GM23248 (cell line): ENCODE results near the gene SLC23A1. TPM values are rescaled to one million over a fixed set of nuclear protein-coding genes. Genes with fewer than 3 reads are reported as not detected.

Experiments
- DNase-seq: peaks from one replicate; pipeline ENCODE4 v3.0.0-alpha.2; 2015
- H2AFZ ChIP-seq: fragments of 200-600 bp; sonication (generic); 2 replicates; pipeline ENCODE4 v1.6.1; 2016; ENCODE audit warnings: antibody characterized with exemption
- H3F3A ChIP-seq: fragments of 200-600 bp; sonication (generic); 2 replicates; pipeline ENCODE4 v1.6.1; 2016; ENCODE audit warnings: mild to moderate bottlenecking, antibody characterized with exemption, mixed run types; ENCODE audit not compliant: insufficient read depth
- H3K27ac ChIP-seq: fragments of 200-600 bp; sonication (generic); 2 replicates; pipeline ENCODE4 v1.5.1; 2016; ENCODE audit warnings: mild to moderate bottlenecking
- H3K27me3 ChIP-seq: fragments of 200-600 bp; sonication (generic); replicated peaks from 2 replicates; pipeline ENCODE4 v1.6.1; 2016; ENCODE audit warnings: mild to moderate bottlenecking; ENCODE audit not compliant: insufficient read depth
- H3K36me3 ChIP-seq: fragments of 200-600 bp; sonication (generic); 2 replicates; pipeline ENCODE4 v1.6.1; 2016; ENCODE audit warnings: low read depth, mild to moderate bottlenecking
- H3K4me1 ChIP-seq: fragments of 200-600 bp; sonication (generic); 2 replicates; pipeline ENCODE4 v1.6.1; 2016; ENCODE audit warnings: mild to moderate bottlenecking; ENCODE audit not compliant: insufficient read depth
- H3K4me2 ChIP-seq: fragments of 200-600 bp; sonication (generic); one replicate; pipeline ENCODE4 v1.6.1; 2016; ENCODE audit warnings: mild to moderate bottlenecking; ENCODE audit not compliant: unreplicated experiment
- H3K4me3 ChIP-seq: fragments of 200-600 bp; sonication (generic); 2 replicates; pipeline ENCODE4 v1.5.1; 2016; ENCODE audit warnings: mild to moderate bottlenecking
- H3K79me2 ChIP-seq: fragments of 200-600 bp; sonication (generic); 2 replicates; pipeline ENCODE4 v1.6.1; 2016; ENCODE audit warnings: mild to moderate bottlenecking; ENCODE audit not compliant: insufficient read depth
- H3K9ac ChIP-seq: fragments of 200-600 bp; sonication (generic); 2 replicates; pipeline ENCODE4 v1.6.1; 2016; ENCODE audit warnings: mild to moderate bottlenecking
- H3K9me2 ChIP-seq: fragments of 200-600 bp; sonication (generic); 2 replicates; pipeline ENCODE4 v1.6.1; 2016; ENCODE audit warnings: mixed run types, mild to moderate bottlenecking, moderate library complexity; ENCODE audit not compliant: insufficient read depth
- H3K9me3 ChIP-seq: fragments of 200-600 bp; sonication (generic); one replicate; pipeline ENCODE4 v1.6.1; 2017; ENCODE audit warnings: low read depth
- H4K20me1 ChIP-seq: fragments of 200-600 bp; sonication (generic); 2 replicates; pipeline ENCODE4 v1.6.0; 2016; ENCODE audit not compliant: insufficient read depth
- EZH2 ChIP-seq: fragments of 200-600 bp; sonication (generic); IDR thresholded peaks from 2 replicates; pipeline ENCODE4 v1.6.1; 2018; ENCODE audit warnings: antibody characterized with exemption, mild to moderate bottlenecking; ENCODE audit not compliant: insufficient read depth, poor library complexity, severe bottlenecking
- EZH2phosphoT487 ChIP-seq: fragments of 200-600 bp; sonication (generic); IDR thresholded peaks from 2 replicates; pipeline ENCODE4 v1.6.1; 2018; ENCODE audit warnings: antibody characterized with exemption, moderate library complexity, mild to moderate bottlenecking, low read depth; ENCODE audit not compliant: insufficient read depth
- WGBS, 2 experiments: methylation state at CpG; one replicate each; pipeline ENCODE4 v1.1.6; 2015 to 2017; ENCODE audit warnings: low lambda C conversion rate in 2 of 2, low coverage in 1 of 2; ENCODE audit errors: missing lambda C conversion rate in 2 of 2; 5-methylcytosine and 5-hydroxymethylcytosine counted together
- in situ Hi-C: fragments of 300-500 bp; cut with MboI; formaldehyde crosslinking; loops from 2 replicates; pipeline ENCODE4 v1.15.0; 2020
- polyA plus RNA-seq: library from polyadenylated mRNA; unstranded; fragments of >200 nt; fragmentation: Nextera tagmentation; extraction: Ambion mirVana; gene quantifications from 2 replicates; pipeline ENCODE4 v1.2.1, GENCODE V29; 2016
- total RNA-seq: library from RNA; depleted of rRNA; stranded (reverse); fragments of >200 nt; shearing (Covaris generic); gene quantifications from 2 replicates; pipeline ENCODE4 v1.2.3, GENCODE V29; 2014

Gene SLC23A1
- total and polyA plus RNA-seq, 2 experiments from 2014 or later: 0.08 TPM; not detected in 1

DNA sequence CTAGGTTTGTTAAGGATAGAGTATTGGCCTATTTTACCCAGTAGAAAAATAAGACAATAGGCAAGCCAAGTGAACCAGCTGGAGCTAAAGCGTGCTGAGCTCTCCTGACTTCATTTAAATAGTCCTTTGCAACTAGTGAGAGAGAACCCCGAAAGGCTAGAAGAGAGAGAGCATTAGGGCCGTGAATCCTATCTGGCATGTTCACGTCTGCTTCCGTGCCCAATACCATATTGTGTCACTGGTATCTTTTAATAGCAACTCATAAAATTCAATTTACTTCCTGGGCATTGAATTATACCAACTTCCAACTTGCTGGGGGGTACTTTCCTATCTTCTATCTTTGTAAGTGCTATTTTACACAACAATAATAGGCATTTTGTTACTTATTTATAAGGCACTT, 42.4 kb upstream of the SLC23A1 start:
- Histone ChIP-seq H3K4me2 (no peak overlapping the region), H2AFZ (no peak overlapping the region), H3K27ac (no peak overlapping the region), H3K27me3 (no peaks in the 10 kb centered on the region), H3K9me2 (no peaks in the 10 kb centered on the region), H3K4me1 (0 out of 2 replicates have a peak, but pooled peaks cover 4% of the 10 kb centered on the region), H3K9me3 (no peaks in the 10 kb centered on the region), H4K20me1 (no peaks in the 10 kb centered on the region), H3K79me2 (no peaks in the 10 kb centered on the region), H3K4me3 (no peak overlapping the region), H3K9ac (no peak overlapping the region), H3F3A (0 out of 2 replicates have a peak, but pooled peaks cover 5% of the 10 kb centered on the region), H3K36me3 (no peaks in the 10 kb centered on the region)
- WGBS, 2 experiments: 93 to 98% methylated on average over 5 of the region's 5 CpGs
- TF ChIP-seq EZH2phosphoT487 (no peak), EZH2 (no peak)
- DNase-seq: no peak
- in situ Hi-C loops: loop anchor here (10.0 kb wide), 1 partner anchor 89 kb away; no protein-coding TSS in a partner anchor

DNA sequence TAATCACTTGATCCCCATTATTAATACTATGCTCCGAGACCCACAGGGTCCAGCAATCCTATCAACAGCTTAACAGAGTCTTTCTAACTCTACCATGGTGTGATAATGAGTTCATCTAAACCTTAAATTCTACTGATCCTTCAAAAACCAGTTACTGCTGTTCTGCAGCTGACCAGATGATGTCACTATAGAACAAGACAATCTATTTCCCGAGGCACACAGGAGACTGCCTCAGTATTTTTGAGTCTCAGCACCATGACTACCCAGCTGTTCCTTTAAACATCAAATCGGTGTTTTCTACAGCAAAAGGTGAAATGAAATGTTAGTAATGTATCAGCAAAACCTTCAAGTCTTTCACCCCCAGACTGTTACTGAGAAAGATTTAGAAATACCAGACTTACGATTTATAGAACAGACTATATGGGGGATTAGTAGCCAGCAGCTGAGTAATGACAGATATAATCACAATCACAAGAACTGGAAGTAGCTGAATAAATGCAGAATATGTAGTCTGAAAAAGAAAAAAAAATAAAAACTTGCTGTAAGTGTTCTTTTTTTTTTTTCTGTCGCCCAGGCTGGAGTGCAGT, 39.3 kb upstream of the SLC23A1 start:
- 33 to 35% methylated on average over 5 of the region's 5 CpGs for WGBS, 2 experiments
- H3K36me3 ChIP-seq: peaks cover 8% of the 10 kb centered on the region; the same call in 1 of the 2 replicates
- H3K9me3 ChIP-seq: no peaks in the 10 kb centered on the region
- H3K9ac ChIP-seq: no peak overlapping the region
- H3F3A ChIP-seq: 0 out of 2 replicates have a peak, but pooled peaks cover 5% of the 10 kb centered on the region
- H3K4me3 ChIP-seq: no peak overlapping the region
- no peaks in the 10 kb centered on the region for H3K9me2 ChIP-seq
- H3K27me3 ChIP-seq: no peaks in the 10 kb centered on the region
- TF ChIP-seq EZH2phosphoT487 (no peak), EZH2 (no peak)
- H3K27ac ChIP-seq: no peak overlapping the region
- in situ Hi-C loops: loop anchor here (10.0 kb wide), 1 partner anchor 92 kb away; no protein-coding TSS in a partner anchor
- no peak overlapping the region for H3K4me2 ChIP-seq
- H4K20me1 ChIP-seq: no peaks in the 10 kb centered on the region
- H3K79me2 ChIP-seq: no peaks in the 10 kb centered on the region
- 0 out of 2 replicates have a peak overlapping the region, but pooled peaks have one; percentile 45 for H2AFZ ChIP-seq
- DNase-seq: peak; percentile 82
- H3K4me1 ChIP-seq: 0 out of 2 replicates have a peak, but pooled peaks cover 4% of the 10 kb centered on the region

DNA sequence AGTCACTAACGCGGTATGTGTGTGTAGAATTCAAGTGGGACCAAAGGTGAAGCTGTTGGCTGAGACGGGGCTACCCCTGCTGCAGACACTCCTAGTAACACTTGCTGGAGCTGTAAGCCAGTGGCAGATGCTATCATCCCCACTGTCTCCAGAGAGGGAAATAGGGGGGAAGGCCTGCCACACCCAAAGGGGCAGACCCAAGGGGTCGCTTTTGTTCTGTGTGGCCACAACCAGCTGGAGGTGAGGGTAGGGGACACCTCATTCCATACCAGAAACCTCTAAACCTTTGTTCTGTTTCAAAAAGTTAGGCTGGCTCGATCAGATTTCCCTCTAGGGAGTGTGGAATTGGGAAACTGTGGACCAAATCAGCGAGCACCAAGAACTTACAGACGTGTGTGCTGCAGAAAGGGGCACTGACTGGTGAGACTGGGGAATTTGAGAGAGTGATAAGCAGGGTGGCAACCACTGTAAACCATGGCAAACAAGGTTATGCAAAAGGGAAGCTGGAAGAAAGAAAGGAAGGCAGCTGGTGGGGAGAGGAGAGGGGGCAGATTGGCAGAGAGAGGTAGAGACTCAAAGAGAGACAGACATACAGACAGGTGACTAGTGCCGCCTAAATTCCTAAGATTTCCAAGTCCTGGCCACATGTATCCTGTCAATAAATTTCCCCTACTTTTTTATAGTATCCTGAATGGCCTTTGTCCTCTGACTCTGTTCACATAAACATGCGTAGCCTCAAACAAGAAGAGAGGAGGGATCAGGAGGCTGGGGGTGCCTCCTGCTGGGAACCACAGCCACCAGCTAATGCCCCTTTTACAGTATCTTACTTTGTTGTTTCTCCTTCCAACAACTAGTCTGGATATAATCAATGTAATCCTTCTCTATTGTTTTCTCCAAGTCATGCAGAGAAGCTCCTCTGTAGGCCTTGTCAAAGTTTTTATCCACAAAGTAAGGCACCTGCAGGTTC, 36.4 kb upstream of the SLC23A1 start:
- in situ Hi-C loops: loop anchor here (10.0 kb wide), 1 partner anchor 95 kb away; no protein-coding TSS in a partner anchor
- H2AFZ ChIP-seq: no peak overlapping the region
- H3K9ac ChIP-seq: no peak overlapping the region
- no peak overlapping the region for H3K4me2 ChIP-seq
- no peaks in the 10 kb centered on the region for H3K27me3 ChIP-seq
- 89 to 93% methylated on average over 9 of the region's 9 CpGs for WGBS, 2 experiments
- no peak overlapping the region for H3K27ac ChIP-seq
- DNase-seq: no peak
- no peaks in the 10 kb centered on the region for H3K9me3 ChIP-seq
- TF ChIP-seq EZH2 (no peak), EZH2phosphoT487 (no peak)
- no peaks in the 10 kb centered on the region for H3K79me2 ChIP-seq
- peaks cover 8% of the 10 kb centered on the region; the same call in 1 of the 2 replicates for H3K36me3 ChIP-seq
- no peaks in the 10 kb centered on the region for H3K4me1 ChIP-seq
- H4K20me1 ChIP-seq: no peaks in the 10 kb centered on the region
- H3F3A ChIP-seq: no peaks in the 10 kb centered on the region
- no peaks in the 10 kb centered on the region for H3K9me2 ChIP-seq
- H3K4me3 ChIP-seq: no peak overlapping the region

DNA sequence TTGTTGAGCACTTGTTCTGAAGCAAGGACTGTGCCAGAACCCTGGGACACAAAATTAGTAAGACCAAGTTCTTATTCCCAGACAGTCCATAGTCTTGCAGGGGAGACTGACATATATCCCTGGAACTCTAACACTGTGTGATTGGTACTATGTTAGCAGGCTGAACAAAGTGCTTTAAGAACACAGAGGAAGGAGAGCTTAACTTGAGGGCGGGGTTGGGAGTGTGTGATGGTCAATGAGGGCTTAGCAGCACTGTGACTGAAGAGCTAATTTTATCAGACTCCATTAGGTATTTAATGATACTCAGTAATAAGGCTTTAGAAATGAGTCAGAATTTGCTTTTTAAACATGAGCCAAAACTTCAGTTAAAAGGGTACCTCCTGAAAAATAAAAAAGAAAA, 35.7 kb upstream of the SLC23A1 start:
- Histone ChIP-seq H3K79me2 (no peaks in the 10 kb centered on the region), H3K9me3 (no peaks in the 10 kb centered on the region), H3K27me3 (no peaks in the 10 kb centered on the region), H3K9me2 (no peaks in the 10 kb centered on the region), H2AFZ (no peak overlapping the region), H3K4me3 (no peak overlapping the region), H3K27ac (no peak overlapping the region), H4K20me1 (no peaks in the 10 kb centered on the region), H3K4me1 (no peaks in the 10 kb centered on the region), H3K9ac (no peak overlapping the region), H3K4me2 (no peak overlapping the region), H3K36me3 (peaks cover 8% of the 10 kb centered on the region; the same call in 1 of the 2 replicates), H3F3A (no peaks in the 10 kb centered on the region)
- no peak for DNase-seq
- TF ChIP-seq EZH2phosphoT487: no peak
- no peak for TF ChIP-seq EZH2
- 96 to 97% methylated on average over 1 of the region's 1 CpG for WGBS, 2 experiments
- in situ Hi-C loops: no loop called here
